ENCODE measurements around the gene ARFRP1. TPM values are rescaled to one million over a fixed set of nuclear protein-coding genes. Genes with fewer than 3 reads are reported as not detected.
"Not testable (repeated sequence)": the region's sequence is repeated elsewhere in the genome, so short reads cannot be mapped to it uniquely, and the experiment has no call there.

ARFRP1 gene
- total and polyA plus RNA-seq, 4 donors: 29.8 to 56.0 (median 47.4) TPM

DNA sequence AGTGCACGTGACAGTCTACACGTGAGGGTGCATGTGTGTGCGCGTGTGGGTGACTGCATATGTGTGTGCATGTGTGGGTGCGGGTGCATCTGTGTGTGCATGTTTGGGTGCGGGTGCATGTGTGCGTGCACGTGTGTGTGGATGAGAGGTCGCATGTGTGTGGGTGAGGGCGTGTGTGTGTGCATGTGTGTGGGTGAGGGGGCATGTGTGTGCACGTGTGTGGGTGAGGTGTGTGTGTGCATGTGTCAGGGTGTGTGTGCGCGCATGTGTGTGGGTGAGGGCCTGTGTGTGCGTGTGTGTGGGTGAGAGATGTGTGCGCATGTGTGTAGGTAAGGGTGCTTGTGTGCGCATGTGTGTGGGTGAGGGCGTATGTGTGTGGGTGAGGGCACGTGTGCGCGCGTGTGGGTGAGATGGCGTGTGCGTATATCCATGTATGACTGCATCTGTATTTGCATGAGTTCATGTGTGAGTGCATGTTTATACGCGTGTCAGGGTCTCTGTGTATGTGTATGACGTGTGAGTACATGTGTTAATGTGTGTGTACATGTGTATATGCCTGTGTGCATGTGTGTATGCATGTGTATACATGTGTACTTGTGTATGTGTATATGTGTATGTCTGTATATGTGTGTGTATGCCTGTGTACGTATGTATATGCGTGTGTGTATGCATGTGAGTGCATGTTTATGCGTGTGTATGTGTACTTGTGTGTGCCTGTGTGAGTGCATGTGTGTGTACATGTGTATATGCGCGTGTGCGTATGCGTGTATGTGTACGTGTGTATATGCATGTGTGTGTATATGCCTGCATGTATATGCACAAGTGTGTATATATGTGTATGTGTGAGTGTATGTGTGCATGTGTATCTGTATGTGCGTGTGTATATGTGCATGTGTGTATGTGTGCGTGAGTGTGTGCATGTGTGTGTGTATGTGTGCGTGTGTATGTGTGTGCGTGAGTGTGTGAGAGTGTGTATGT lies 24.6 kb upstream of the ARFRP1 start:
- 90 to 92% methylated on average over 38 of the region's 38 CpGs for WGBS, 2 donors
- DNase-seq: no peak
- no peak overlapping the region for H3K27ac ChIP-seq (ENCODE audit: low read depth in 1 of 2, low read length in 1 of 2)
- H3K4me1 ChIP-seq (ENCODE audit: control insufficient read depth in 5 of 5, insufficient read depth in 5 of 5, low read length in 5 of 5): peaks cover 0 to 8% (median 3%) of the 10 kb centered on the region in 5 donors
- no peaks in the 10 kb centered on the region for H3K27me3 ChIP-seq (ENCODE audit: control insufficient read depth in 3 of 3, insufficient read depth in 3 of 3, low read length in 2 of 3)
- ATAC-seq (ENCODE audit: insufficient read depth, low FRiP score): no peak
- H3K36me3 ChIP-seq (ENCODE audit: control insufficient read depth in 4 of 4, insufficient read depth in 4 of 4, low read length in 4 of 4): peaks cover 0 to 40% (median 7%) of the 10 kb centered on the region in 4 donors
- H3K4me3 ChIP-seq: no peak overlapping the region
- no peaks in the 10 kb centered on the region for H3K9me3 ChIP-seq (ENCODE audit: control insufficient read depth in 4 of 4, insufficient read depth in 3 of 4, low read length in 3 of 4)
- TF ChIP-seq, protein P1, sequence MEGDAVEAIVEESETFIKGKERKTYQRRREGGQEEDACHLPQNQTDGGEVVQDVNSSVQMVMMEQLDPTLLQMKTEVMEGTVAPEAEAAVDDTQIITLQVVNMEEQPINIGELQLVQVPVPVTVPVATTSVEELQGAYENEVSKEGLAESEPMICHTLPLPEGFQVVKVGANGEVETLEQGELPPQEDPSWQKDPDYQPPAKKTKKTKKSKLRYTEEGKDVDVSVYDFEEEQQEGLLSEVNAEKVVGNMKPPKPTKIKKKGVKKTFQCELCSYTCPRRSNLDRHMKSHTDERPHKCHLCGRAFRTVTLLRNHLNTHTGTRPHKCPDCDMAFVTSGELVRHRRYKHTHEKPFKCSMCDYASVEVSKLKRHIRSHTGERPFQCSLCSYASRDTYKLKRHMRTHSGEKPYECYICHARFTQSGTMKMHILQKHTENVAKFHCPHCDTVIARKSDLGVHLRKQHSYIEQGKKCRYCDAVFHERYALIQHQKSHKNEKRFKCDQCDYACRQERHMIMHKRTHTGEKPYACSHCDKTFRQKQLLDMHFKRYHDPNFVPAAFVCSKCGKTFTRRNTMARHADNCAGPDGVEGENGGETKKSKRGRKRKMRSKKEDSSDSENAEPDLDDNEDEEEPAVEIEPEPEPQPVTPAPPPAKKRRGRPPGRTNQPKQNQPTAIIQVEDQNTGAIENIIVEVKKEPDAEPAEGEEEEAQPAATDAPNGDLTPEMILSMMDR (IDR thresholded peaks at IDR 0.05; ENCODE audit: control extremely low read depth, extremely low read depth): no peak
- H3K9ac ChIP-seq (ENCODE audit: insufficient read depth in 1 of 2, low read length in 2 of 2): no peak overlapping the region

GRCh38 chr20:63731410-63731809 lies 23.6 kb upstream of the ARFRP1 start:
- H3K9me3 ChIP-seq (ENCODE audit: control insufficient read depth in 4 of 4, insufficient read depth in 3 of 4, low read length in 3 of 4): no peaks in the 10 kb centered on the region
- no peak overlapping the region for H3K9ac ChIP-seq (ENCODE audit: insufficient read depth in 1 of 2, low read length in 2 of 2)
- ATAC-seq (ENCODE audit: insufficient read depth, low FRiP score): no peak
- peaks cover 0 to 37% (median 7%) of the 10 kb centered on the region in 4 donors for H3K36me3 ChIP-seq (ENCODE audit: control insufficient read depth in 4 of 4, insufficient read depth in 4 of 4, low read length in 4 of 4)
- WGBS, 2 donors: 65 to 91% methylated on average over 4 to 5 of the region's 5 CpGs
- TF ChIP-seq, protein P1 (IDR thresholded peaks at IDR 0.05; ENCODE audit: control extremely low read depth, extremely low read depth): no peak
- no peaks in the 10 kb centered on the region for H3K27me3 ChIP-seq (ENCODE audit: control insufficient read depth in 3 of 3, insufficient read depth in 3 of 3, low read length in 2 of 3)
- H3K27ac ChIP-seq (ENCODE audit: low read depth in 1 of 2, low read length in 1 of 2): no peak overlapping the region
- no peak overlapping the region for H3K4me3 ChIP-seq
- peaks cover 0 to 7% (median 3%) of the 10 kb centered on the region in 5 donors for H3K4me1 ChIP-seq (ENCODE audit: control insufficient read depth in 5 of 5, insufficient read depth in 5 of 5, low read length in 5 of 5)
- no peak for DNase-seq

- whole genome bisulfite sequencing, 2 donors: 77 to 86% methylated on average over 18 of the region's 18 CpGs
- not testable (repeated sequence) for H3K27ac ChIP-seq (ENCODE audit: low read depth in 1 of 2, low read length in 1 of 2)
These were observed 22.5 kb upstream of the ARFRP1 start for GRCh38 chr20:63730189-63730733.

GRCh38 chr20:63722967-63723622 lies 15.3 kb upstream of the ARFRP1 start:
- WGBS, 2 donors: 87 to 94% methylated on average over 2 of the region's 2 CpGs
- H3K4me3 ChIP-seq; H3K27ac ChIP-seq (ENCODE audit: low read depth in 1 of 2, low read length in 1 of 2): not testable (repeated sequence)

More at GRCh38 chr20:63730189-63730733, 22.5 kb upstream of the ARFRP1 start:
- DNase-seq; ATAC-seq (ENCODE audit: insufficient read depth, low FRiP score); H3K4me3 ChIP-seq; H3K9me3 ChIP-seq (ENCODE audit: control insufficient read depth in 4 of 4, insufficient read depth in 3 of 4, low read length in 3 of 4); H3K9ac ChIP-seq (ENCODE audit: insufficient read depth in 1 of 2, low read length in 2 of 2); H3K27me3 ChIP-seq (ENCODE audit: control insufficient read depth in 3 of 3, insufficient read depth in 3 of 3, low read length in 2 of 3); H3K4me1 ChIP-seq (ENCODE audit: control insufficient read depth in 5 of 5, insufficient read depth in 5 of 5, low read length in 5 of 5): not testable (repeated sequence)
- peaks cover 0 to 26% (median 8%) of the 10 kb centered on the region in 4 donors for H3K36me3 ChIP-seq (ENCODE audit: control insufficient read depth in 4 of 4, insufficient read depth in 4 of 4, low read length in 4 of 4)

More at GRCh38 chr20:63722967-63723622, 15.3 kb upstream of the ARFRP1 start:
- H3K36me3 ChIP-seq (ENCODE audit: control insufficient read depth in 4 of 4, insufficient read depth in 4 of 4, low read length in 4 of 4): peaks cover 0 to 17% (median 15%) of the 10 kb centered on the region in 4 donors
- H3K27me3 ChIP-seq (ENCODE audit: control insufficient read depth in 3 of 3, insufficient read depth in 3 of 3, low read length in 2 of 3); DNase-seq; H3K9me3 ChIP-seq (ENCODE audit: control insufficient read depth in 4 of 4, insufficient read depth in 3 of 4, low read length in 3 of 4); H3K4me1 ChIP-seq (ENCODE audit: control insufficient read depth in 5 of 5, insufficient read depth in 5 of 5, low read length in 5 of 5); H3K9ac ChIP-seq (ENCODE audit: insufficient read depth in 1 of 2, low read length in 2 of 2); ATAC-seq (ENCODE audit: insufficient read depth, low FRiP score): not testable (repeated sequence)

All from lung (tissue), 12 donors.